HepG2 (cell line): ENCODE measurements around the gene CRYBA1. TPM values are rescaled to one million over a fixed set of nuclear protein-coding genes. Genes with fewer than 3 reads are reported as not detected.

Source experiments
- EEA1 ChIP-seq: sonication (generic); formaldehyde crosslinking; IDR thresholded peaks from 2 replicates; pipeline ENCODE4 v1.5.1; 2020; ENCODE audit warnings: mild to moderate bottlenecking, missing genetic modification reagents, borderline replicate concordance
- HDAC1 ChIP-seq: sonication (generic); formaldehyde crosslinking; IDR thresholded peaks from 2 replicates; pipeline ENCODE4 v1.5.1; 2020; ENCODE audit warnings: mild to moderate bottlenecking, missing genetic modification reagents
- HDAC2 ChIP-seq: sonication (generic); formaldehyde crosslinking; IDR thresholded peaks from 2 replicates; pipeline ENCODE4 v1.4.0; 2020; ENCODE audit warnings: missing genetic modification reagents
- KDM4B ChIP-seq: sonication (generic); formaldehyde crosslinking; IDR thresholded peaks from 2 replicates; pipeline ENCODE4 v1.4.0; 2020; ENCODE audit warnings: missing genetic modification reagents
- PRMT3 ChIP-seq: sonication (generic); formaldehyde crosslinking; IDR thresholded peaks from 2 replicates; pipeline ENCODE4 v1.8.1; 2022; ENCODE audit warnings: low read depth, mild to moderate bottlenecking, moderate library complexity, missing genetic modification reagents, borderline replicate concordance
- RBM22 ChIP-seq: fragments of 200-400 bp; formaldehyde crosslinking; optimal IDR thresholded peaks from 2 replicates; pipeline ENCODE3; 2017; ENCODE audit warnings: mild to moderate bottlenecking, low read length, moderate library complexity
- TBX3 ChIP-seq: fragments of 450-650 bp; IDR thresholded peaks from 2 replicates; pipeline ENCODE4 v1.6.1; 2017; ENCODE audit warnings: antibody characterized with exemption, mild to moderate bottlenecking, inconsistent platforms, borderline replicate concordance
- TFDP1 ChIP-seq: IDR thresholded peaks from 2 replicates; pipeline ENCODE4 v1.6.1; 2016; ENCODE audit warnings: missing compliant biosample characterization, missing genetic modification reagents, borderline replicate concordance
- THAP11 ChIP-seq: IDR thresholded peaks from 2 replicates; pipeline ENCODE4 v1.6.1; 2016; ENCODE audit warnings: missing biosample characterization, missing genetic modification reagents
- ZC3H13 ChIP-seq: sonication (generic); formaldehyde crosslinking; IDR thresholded peaks from 2 replicates; pipeline ENCODE4 v1.8.1; 2023; ENCODE audit warnings: mild to moderate bottlenecking, missing genetic modification reagents, moderate library complexity
- ZFP36 ChIP-seq: fragments of 150-350 bp; IDR thresholded peaks from 2 replicates; pipeline ENCODE4 v1.6.1; 2018; ENCODE audit warnings: borderline replicate concordance, low read length, low read depth; ENCODE audit not compliant: partially characterized antibody
- ZFP90 ChIP-seq: sonication (generic); formaldehyde crosslinking; IDR thresholded peaks from 2 replicates; pipeline ENCODE4 v1.8.0; 2022; ENCODE audit warnings: missing genetic modification reagents, mild to moderate bottlenecking, inconsistent platforms, borderline replicate concordance
- ZNF234 ChIP-seq: sonication (generic); formaldehyde crosslinking; conservative IDR thresholded peaks from 2 replicates; pipeline ENCODE4 v1.5.1; 2020; ENCODE audit warnings: mild to moderate bottlenecking, missing genetic modification reagents
- ZNF253 ChIP-seq: sonication (generic); formaldehyde crosslinking; IDR thresholded peaks from 2 replicates; pipeline ENCODE4 v1.8.0; 2022; ENCODE audit warnings: mild to moderate bottlenecking, missing genetic modification reagents, borderline replicate concordance
- ZNF329 ChIP-seq: sonication (generic); formaldehyde crosslinking; IDR thresholded peaks from 2 replicates; pipeline ENCODE4 v1.9.0; 2021; ENCODE audit warnings: low read depth, mild to moderate bottlenecking, missing genetic modification reagents
- ZNF383 ChIP-seq: sonication (generic); formaldehyde crosslinking; IDR thresholded peaks from 2 replicates; pipeline ENCODE4 v1.4.0; 2020; ENCODE audit warnings: missing genetic modification reagents, mild to moderate bottlenecking, borderline replicate concordance
- ZNF781 ChIP-seq: sonication (generic); formaldehyde crosslinking; IDR thresholded peaks from 2 replicates; pipeline ENCODE4 v1.5.1; 2020; ENCODE audit warnings: borderline replicate concordance, mild to moderate bottlenecking, missing genetic modification reagents; ENCODE audit errors: not compliant biosample characterization
- ZNF790 ChIP-seq: sonication (generic); formaldehyde crosslinking; IDR thresholded peaks from 2 replicates; pipeline ENCODE4 v1.8.0; 2022; ENCODE audit warnings: missing genetic modification reagents, mild to moderate bottlenecking, borderline replicate concordance
- polyA plus RNA-seq, 8 experiments: library from polyadenylated mRNA; depleted of rRNA in 3 of 8; stranded (reverse) in 7 of 8; unstranded in 1 of 8; fragments of >200 nt; fragmentation: Illumina TruSeq in 4 of 8; extraction: Trizol in 4 of 8; gene quantifications; 2 replicates each; pipeline versions ENCODE4 v1.2.1 to v1.2.3, GENCODE V29; 2011 to 2016; ENCODE audit warnings: low read depth in 4 of 8, missing spikeins in 1 of 8, mixed read lengths in 1 of 8; ENCODE audit not compliant: insufficient read depth in 1 of 8
- total RNA-seq, 5 experiments: library from RNA; depleted of rRNA; stranded (reverse); fragments of >200 nt; fragmentation: Illumina TruSeq; extraction: Trizol; gene quantifications; 2 replicates each; pipeline ENCODE4 v1.2.3, GENCODE V29; 2016; ENCODE audit warnings: low read depth in 1 of 5
- TF ChIP-seq, protein P1 (sequence below): sonication (generic); formaldehyde crosslinking; IDR thresholded peaks from 2 replicates; pipeline ENCODE4 v1.8.1; 2023; ENCODE audit warnings: missing genetic modification reagents, mild to moderate bottlenecking, borderline replicate concordance
- TF ChIP-seq, protein P2 (sequence below): sonication (generic); formaldehyde crosslinking; IDR thresholded peaks from 2 replicates; pipeline ENCODE4 v1.4.0; 2020; ENCODE audit warnings: low read depth, missing genetic modification reagents
- TF ChIP-seq, protein P3 (sequence below): sonication (generic); formaldehyde crosslinking; IDR thresholded peaks from 2 replicates; pipeline ENCODE4 v1.4.0; 2020; ENCODE audit warnings: missing genetic modification reagents, mild to moderate bottlenecking, borderline replicate concordance

The CRYBA1 gene
- total and polyA plus RNA-seq, 2 of the 13 experiments (the other 11 are each of a cell fraction or from before 2014, with no cell fraction given) = not detected

- TF ChIP-seq ZC3H13 (no peak; the same call in 1 of the 2 replicates), THAP11 (CRISPR knock-in tag) (peak; percentile 86), HDAC1 (CRISPR knock-in tag) (peak; percentile 64), HDAC2 (peak; percentile 69; the same call in 1 of the 2 replicates), ZFP36 (no peak), KDM4B (CRISPR knock-in tag) (peak; percentile 86), RBM22 (no peak), TFDP1 (CRISPR knock-in tag) (no peak; the same call in 1 of the 2 replicates), ZNF234 (CRISPR knock-in tag) (no peak), PRMT3 (no peak), ZNF790 (peak; percentile 49; the same call in 1 of the 2 replicates), ZNF781 (peak; percentile 60), ZFP90 (CRISPR knock-in tag) (peak; percentile 67; the same call in 1 of the 2 replicates), ZNF253 (CRISPR knock-in tag) (no peak), TBX3 (no peak), EEA1 (no peak), ZNF383 (CRISPR knock-in tag) (no peak), ZNF329 (CRISPR knock-in tag) (no peak)
- TF ChIP-seq, protein P1, sequence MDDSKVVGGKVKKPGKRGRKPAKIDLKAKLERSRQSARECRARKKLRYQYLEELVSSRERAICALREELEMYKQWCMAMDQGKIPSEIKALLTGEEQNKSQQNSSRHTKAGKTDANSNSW (CRISPR knock-in tag) = no peak; the same call in 1 of the 2 replicates
- TF ChIP-seq, protein P2, sequence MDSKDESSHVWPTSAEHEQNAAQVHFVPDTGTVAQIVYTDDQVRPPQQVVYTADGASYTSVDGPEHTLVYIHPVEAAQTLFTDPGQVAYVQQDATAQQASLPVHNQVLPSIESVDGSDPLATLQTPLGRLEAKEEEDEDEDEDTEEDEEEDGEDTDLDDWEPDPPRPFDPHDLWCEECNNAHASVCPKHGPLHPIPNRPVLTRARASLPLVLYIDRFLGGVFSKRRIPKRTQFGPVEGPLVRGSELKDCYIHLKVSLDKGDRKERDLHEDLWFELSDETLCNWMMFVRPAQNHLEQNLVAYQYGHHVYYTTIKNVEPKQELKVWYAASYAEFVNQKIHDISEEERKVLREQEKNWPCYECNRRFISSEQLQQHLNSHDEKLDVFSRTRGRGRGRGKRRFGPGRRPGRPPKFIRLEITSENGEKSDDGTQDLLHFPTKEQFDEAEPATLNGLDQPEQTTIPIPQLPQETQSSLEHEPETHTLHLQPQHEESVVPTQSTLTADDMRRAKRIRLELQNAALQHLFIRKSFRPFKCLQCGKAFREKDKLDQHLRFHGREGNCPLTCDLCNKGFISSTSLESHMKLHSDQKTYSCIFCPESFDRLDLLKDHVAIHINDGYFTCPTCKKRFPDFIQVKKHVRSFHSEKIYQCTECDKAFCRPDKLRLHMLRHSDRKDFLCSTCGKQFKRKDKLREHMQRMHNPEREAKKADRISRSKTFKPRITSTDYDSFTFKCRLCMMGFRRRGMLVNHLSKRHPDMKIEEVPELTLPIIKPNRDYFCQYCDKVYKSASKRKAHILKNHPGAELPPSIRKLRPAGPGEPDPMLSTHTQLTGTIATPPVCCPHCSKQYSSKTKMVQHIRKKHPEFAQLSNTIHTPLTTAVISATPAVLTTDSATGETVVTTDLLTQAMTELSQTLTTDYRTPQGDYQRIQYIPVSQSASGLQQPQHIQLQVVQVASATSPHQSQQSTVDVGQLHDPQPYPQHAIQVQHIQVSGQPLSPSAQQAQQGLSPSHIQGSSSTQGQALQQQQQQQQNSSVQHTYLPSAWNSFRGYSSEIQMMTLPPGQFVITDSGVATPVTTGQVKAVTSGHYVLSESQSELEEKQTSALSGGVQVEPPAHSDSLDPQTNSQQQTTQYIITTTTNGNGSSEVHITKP (CRISPR knock-in tag) = no peak
- TF ChIP-seq, protein P3, sequence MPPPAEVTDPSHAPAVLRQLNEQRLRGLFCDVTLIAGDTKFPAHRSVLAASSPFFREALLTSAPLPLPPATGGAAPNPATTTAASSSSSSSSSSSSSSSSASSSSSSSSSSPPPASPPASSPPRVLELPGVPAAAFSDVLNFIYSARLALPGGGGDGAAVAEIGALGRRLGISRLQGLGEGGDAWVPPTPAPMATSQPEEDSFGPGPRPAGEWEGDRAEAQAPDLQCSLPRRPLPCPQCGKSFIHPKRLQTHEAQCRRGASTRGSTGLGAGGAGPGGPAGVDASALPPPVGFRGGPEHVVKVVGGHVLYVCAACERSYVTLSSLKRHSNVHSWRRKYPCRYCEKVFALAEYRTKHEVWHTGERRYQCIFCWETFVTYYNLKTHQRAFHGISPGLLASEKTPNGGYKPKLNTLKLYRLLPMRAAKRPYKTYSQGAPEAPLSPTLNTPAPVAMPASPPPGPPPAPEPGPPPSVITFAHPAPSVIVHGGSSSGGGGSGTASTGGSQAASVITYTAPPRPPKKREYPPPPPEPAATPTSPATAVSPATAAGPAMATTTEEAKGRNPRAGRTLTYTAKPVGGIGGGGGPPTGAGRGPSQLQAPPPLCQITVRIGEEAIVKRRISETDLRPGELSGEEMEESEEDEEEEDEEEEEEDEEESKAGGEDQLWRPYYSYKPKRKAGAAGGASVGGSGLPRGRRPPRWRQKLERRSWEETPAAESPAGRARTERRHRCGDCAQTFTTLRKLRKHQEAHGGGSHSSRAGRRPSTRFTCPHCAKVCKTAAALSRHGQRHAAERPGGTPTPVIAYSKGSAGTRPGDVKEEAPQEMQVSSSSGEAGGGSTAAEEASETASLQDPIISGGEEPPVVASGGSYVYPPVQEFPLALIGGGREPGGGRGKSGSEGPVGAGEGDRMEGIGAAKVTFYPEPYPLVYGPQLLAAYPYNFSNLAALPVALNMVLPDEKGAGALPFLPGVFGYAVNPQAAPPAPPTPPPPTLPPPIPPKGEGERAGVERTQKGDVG (CRISPR knock-in tag) = peak; percentile 68; the same call in 1 of the 2 replicates
Observed at GRCh38 chr17:29293890-29294579, 47.4 kb downstream of the CRYBA1 start, which contains the start of gene NUFIP2 (continued).
